ENCODE data around the gene CRNKL1. TPM values are rescaled to one million over a fixed set of nuclear protein-coding genes. Genes with fewer than 3 reads are reported as not detected.

The CRNKL1 gene
- total RNA-seq, 1 donor = 33.7 TPM

DNA sequence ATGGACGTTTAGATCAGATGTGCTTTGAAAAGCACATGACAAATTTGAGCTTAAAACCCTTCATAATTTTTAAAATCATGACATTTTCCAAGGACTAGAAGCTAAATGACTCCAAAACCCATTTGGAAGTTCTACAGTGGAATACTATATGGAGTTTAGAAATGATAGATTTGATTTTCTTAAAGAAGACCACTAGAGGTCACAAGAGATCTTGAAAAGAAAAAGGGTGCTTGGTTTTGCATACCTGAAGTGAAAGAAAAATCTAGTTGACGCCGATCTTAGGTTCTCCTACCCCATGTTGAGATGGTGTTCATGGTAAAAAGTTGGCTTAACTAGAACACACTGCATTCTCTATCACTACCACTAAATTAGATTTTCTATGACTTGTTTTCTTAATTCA is 31.5 kb upstream of the CRNKL1 start:
- Histone ChIP-seq H3K79me2 (ENCODE audit: insufficient read depth, low read length) (no peaks in the 10 kb centered on the region), H3K36me3 (ENCODE audit: insufficient read depth, low read length) (no peaks in the 10 kb centered on the region), H4K20me1 (ENCODE audit: insufficient read depth, low read length) (no peaks in the 10 kb centered on the region), H2AFZ (ENCODE audit: low read length) (no peak overlapping the region), H3K4me1 (ENCODE audit: insufficient read depth, low read length) (no peaks in the 10 kb centered on the region), H3K4me2 (ENCODE audit: insufficient read depth, low read length) (peak overlapping the region; percentile 53), H3K4me3 (ENCODE audit: insufficient read depth, low read length) (no peak overlapping the region), H3K27me3 (ENCODE audit: insufficient read depth, low read length) (peaks cover 8% of the 10 kb centered on the region), H3K27ac (ENCODE audit: low read depth, low read length) (no peak overlapping the region), H3K9me3 (ENCODE audit: low read depth, low read length) (no peaks in the 10 kb centered on the region)
- TF ChIP-seq, protein P1, sequence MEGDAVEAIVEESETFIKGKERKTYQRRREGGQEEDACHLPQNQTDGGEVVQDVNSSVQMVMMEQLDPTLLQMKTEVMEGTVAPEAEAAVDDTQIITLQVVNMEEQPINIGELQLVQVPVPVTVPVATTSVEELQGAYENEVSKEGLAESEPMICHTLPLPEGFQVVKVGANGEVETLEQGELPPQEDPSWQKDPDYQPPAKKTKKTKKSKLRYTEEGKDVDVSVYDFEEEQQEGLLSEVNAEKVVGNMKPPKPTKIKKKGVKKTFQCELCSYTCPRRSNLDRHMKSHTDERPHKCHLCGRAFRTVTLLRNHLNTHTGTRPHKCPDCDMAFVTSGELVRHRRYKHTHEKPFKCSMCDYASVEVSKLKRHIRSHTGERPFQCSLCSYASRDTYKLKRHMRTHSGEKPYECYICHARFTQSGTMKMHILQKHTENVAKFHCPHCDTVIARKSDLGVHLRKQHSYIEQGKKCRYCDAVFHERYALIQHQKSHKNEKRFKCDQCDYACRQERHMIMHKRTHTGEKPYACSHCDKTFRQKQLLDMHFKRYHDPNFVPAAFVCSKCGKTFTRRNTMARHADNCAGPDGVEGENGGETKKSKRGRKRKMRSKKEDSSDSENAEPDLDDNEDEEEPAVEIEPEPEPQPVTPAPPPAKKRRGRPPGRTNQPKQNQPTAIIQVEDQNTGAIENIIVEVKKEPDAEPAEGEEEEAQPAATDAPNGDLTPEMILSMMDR (IDR thresholded peaks at IDR 0.05; ENCODE audit: extremely low read depth, low read depth, low read length) = peak; percentile 52
- DNase-seq (ENCODE audit: insufficient read length, low spot score, missing footprints) = peak; percentile 58

DNA sequence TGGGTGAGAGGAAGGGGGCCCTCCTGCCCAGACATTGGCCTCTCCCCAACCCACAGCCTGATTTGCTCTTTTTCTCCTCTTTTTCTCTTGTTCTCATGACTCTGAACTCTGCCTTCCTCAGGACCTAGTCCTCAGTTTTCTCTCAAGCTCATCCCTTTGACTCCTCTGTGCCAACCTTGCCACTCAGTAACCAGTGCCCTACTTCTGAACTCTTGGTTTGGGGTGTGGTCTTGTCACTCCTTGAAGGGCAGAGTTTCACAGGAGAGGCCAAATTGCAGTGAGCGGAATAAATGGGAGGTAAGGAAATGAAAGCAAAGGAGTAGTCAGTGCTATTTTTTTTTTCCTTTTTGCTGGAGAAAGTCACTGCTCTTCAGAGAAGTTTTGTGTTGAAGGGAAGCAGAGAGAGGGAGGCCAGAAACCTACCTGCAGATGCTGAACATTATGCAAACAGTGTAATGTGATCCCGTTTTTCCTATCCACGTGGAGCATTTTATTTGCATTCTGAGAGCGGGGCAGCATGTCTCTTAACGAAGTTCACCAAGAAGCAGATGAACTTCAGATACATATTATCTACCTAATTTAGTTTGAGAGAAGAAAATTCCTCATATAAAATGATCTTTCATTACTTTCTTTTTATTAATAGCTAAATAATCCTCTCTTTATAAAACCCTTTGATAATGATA is 27.0 kb upstream of the CRNKL1 start:
- H3K27me3 ChIP-seq (ENCODE audit: insufficient read depth, low read length) = peaks cover 15% of the 10 kb centered on the region
- no peak overlapping the region for H3K4me3 ChIP-seq (ENCODE audit: insufficient read depth, low read length)
- no peaks in the 10 kb centered on the region for H3K36me3 ChIP-seq (ENCODE audit: insufficient read depth, low read length)
- H4K20me1 ChIP-seq (ENCODE audit: insufficient read depth, low read length) = no peaks in the 10 kb centered on the region
- no peak overlapping the region for H2AFZ ChIP-seq (ENCODE audit: low read length)
- DNase-seq (ENCODE audit: insufficient read length, low spot score, missing footprints) = no peak
- H3K4me1 ChIP-seq (ENCODE audit: insufficient read depth, low read length) = no peaks in the 10 kb centered on the region
- H3K27ac ChIP-seq (ENCODE audit: low read depth, low read length) = no peak overlapping the region
- no peaks in the 10 kb centered on the region for H3K9me3 ChIP-seq (ENCODE audit: low read depth, low read length)
- no peak overlapping the region for H3K4me2 ChIP-seq (ENCODE audit: insufficient read depth, low read length)
- TF ChIP-seq, protein P1 (IDR thresholded peaks at IDR 0.05; ENCODE audit: extremely low read depth, low read depth, low read length) = no peak
- H3K79me2 ChIP-seq (ENCODE audit: insufficient read depth, low read length) = no peaks in the 10 kb centered on the region

DNA sequence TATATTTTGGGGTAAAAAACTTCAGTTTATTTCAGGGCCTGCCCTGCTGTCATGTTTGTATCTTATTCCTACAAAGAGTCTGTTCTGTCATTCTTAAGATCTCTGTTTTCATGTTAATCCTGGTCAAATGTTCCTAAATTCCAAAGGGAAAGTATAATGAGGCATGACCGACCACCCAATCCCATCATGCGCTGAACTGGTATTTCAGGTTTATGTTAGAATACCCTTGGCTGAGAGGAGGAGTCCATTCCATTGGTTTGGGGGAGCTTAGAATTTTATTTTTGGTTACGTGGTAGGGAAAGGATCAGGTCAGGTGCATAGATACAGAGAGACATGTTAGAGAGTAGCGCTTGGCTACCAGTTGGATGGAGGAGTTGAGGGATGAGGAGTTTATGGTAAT is 25.8 kb upstream of the CRNKL1 start:
- no peaks in the 10 kb centered on the region for H3K4me1 ChIP-seq (ENCODE audit: insufficient read depth, low read length)
- H4K20me1 ChIP-seq (ENCODE audit: insufficient read depth, low read length) = no peaks in the 10 kb centered on the region
- no peaks in the 10 kb centered on the region for H3K36me3 ChIP-seq (ENCODE audit: insufficient read depth, low read length)
- TF ChIP-seq, protein P1 (IDR thresholded peaks at IDR 0.05; ENCODE audit: extremely low read depth, low read depth, low read length) = no peak
- H3K4me2 ChIP-seq (ENCODE audit: insufficient read depth, low read length) = no peak overlapping the region
- DNase-seq (ENCODE audit: insufficient read length, low spot score, missing footprints) = no peak
- no peak overlapping the region for H3K4me3 ChIP-seq (ENCODE audit: insufficient read depth, low read length)
- no peak overlapping the region for H3K27ac ChIP-seq (ENCODE audit: low read depth, low read length)
- H3K79me2 ChIP-seq (ENCODE audit: insufficient read depth, low read length) = no peaks in the 10 kb centered on the region
- peaks cover 20% of the 10 kb centered on the region for H3K27me3 ChIP-seq (ENCODE audit: insufficient read depth, low read length)
- no peak overlapping the region for H2AFZ ChIP-seq (ENCODE audit: low read length)
- H3K9me3 ChIP-seq (ENCODE audit: low read depth, low read length) = no peaks in the 10 kb centered on the region

DNA sequence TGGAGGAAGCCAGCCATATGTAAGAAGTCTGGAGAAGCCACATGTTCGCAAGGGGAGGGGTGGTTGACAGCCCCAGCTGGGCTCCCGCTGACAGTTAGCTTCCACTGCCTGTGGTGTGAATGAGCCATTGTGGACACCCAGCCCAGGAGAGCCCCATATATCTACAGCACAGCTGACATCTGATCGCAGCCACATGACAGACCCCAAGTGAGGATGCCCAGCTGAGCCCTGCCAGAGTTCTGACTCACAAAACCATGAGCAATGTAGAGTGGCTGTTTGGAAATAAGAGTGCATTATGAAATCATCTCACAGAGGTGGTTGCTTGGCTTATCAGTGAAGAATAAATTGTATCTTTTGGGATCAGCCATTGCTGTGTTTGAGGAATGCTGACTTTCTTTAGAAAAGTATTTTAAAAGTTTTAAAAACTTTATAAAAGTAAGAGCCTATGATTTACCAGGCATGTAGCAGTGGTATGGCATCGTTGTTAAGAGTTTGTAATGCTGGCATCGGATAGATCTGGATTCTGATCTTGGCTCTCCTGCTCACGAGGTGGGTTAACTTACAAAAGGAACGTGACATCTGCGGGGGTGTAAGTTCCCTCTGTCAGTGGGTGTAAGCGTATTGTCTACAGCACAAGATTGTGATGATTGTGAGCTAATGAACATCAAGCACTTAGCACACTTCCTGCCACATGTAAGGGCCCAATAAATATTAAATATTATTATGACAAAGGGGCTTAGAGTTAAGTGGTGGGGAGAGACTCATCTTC is 24.2 kb upstream of the CRNKL1 start:
- Histone ChIP-seq H3K79me2 (ENCODE audit: insufficient read depth, low read length) (no peaks in the 10 kb centered on the region), H3K4me3 (ENCODE audit: insufficient read depth, low read length) (no peak overlapping the region), H3K4me2 (ENCODE audit: insufficient read depth, low read length) (no peak overlapping the region), H3K4me1 (ENCODE audit: insufficient read depth, low read length) (no peaks in the 10 kb centered on the region), H3K27me3 (ENCODE audit: insufficient read depth, low read length) (peaks cover 20% of the 10 kb centered on the region), H4K20me1 (ENCODE audit: insufficient read depth, low read length) (no peaks in the 10 kb centered on the region), H3K27ac (ENCODE audit: low read depth, low read length) (no peak overlapping the region), H2AFZ (ENCODE audit: low read length) (no peak overlapping the region), H3K36me3 (ENCODE audit: insufficient read depth, low read length) (no peaks in the 10 kb centered on the region), H3K9me3 (ENCODE audit: low read depth, low read length) (no peaks in the 10 kb centered on the region)
- no peak for DNase-seq (ENCODE audit: insufficient read length, low spot score, missing footprints)
- TF ChIP-seq, protein P1 (IDR thresholded peaks at IDR 0.05; ENCODE audit: extremely low read depth, low read depth, low read length) = no peak

Measured in osteoblast (primary cell).